ENCODE results near the gene PTPN20. TPM values are rescaled to one million over a fixed set of nuclear protein-coding genes. Genes with fewer than 3 reads are reported as not detected.
"Not testable (repeated sequence)": the region's sequence is repeated elsewhere in the genome, so short reads cannot be mapped to it uniquely, and the experiment has no call there.

PTPN20 gene
- total RNA-seq, 1 donor from 2014 or later: 14.3 TPM

- not testable (repeated sequence) for DNase-seq (ENCODE audit: missing footprints); ATAC-seq
Observed at GRCh38 chr10:46941091-46941490, 29.9 kb downstream of the PTPN20 start.

GRCh38 chr10:46948687-46949518 lies 37.7 kb downstream of the PTPN20 start:
- intact Hi-C loops (cut with DNase I); ATAC-seq; DNase-seq (ENCODE audit: missing footprints): not testable (repeated sequence)

More at GRCh38 chr10:46941091-46941490, 29.9 kb downstream of the PTPN20 start:
- intact Hi-C loops (cut with DNase I): not testable (repeated sequence)

GRCh38 chr10:46952540-46952939 lies 41.3 kb downstream of the PTPN20 start:
- ATAC-seq; DNase-seq (ENCODE audit: missing footprints); intact Hi-C loops (cut with DNase I): not testable (repeated sequence)

GRCh38 chr10:46960742-46961141 lies 49.5 kb downstream of the PTPN20 start:
- intact Hi-C loops (cut with DNase I); DNase-seq (ENCODE audit: missing footprints); ATAC-seq: not testable (repeated sequence)

- DNase-seq (ENCODE audit: missing footprints); ATAC-seq; intact Hi-C loops (cut with DNase I): not testable (repeated sequence)
Observed at GRCh38 chr10:46963356-46963755, 52.1 kb downstream of the PTPN20 start.

GRCh38 chr10:46967013-46967412 lies 55.8 kb downstream of the PTPN20 start:
- ATAC-seq; DNase-seq (ENCODE audit: missing footprints); intact Hi-C loops (cut with DNase I): not testable (repeated sequence)

- DNase-seq (ENCODE audit: missing footprints); intact Hi-C loops (cut with DNase I); ATAC-seq: not testable (repeated sequence)
Observed at GRCh38 chr10:46980223-46980622, 69.0 kb downstream of the PTPN20 start.

GRCh38 chr10:46987233-46987924 lies 76.2 kb downstream of the PTPN20 start:
- intact Hi-C loops (cut with DNase I); DNase-seq (ENCODE audit: missing footprints): not testable (repeated sequence)
- ATAC-seq: peak; percentile 95

- intact Hi-C loops (cut with DNase I): no loop called here
- DNase-seq (ENCODE audit: missing footprints) (no peak), ATAC-seq (peak; percentile 76)
Observed at GRCh38 chr10:46992803-46993561, 81.8 kb downstream of the PTPN20 start.

- no peak for ATAC-seq
- no peak for DNase-seq (ENCODE audit: missing footprints)
- intact Hi-C loops (cut with DNase I): no loop called here
Observed at GRCh38 chr10:46995234-46995633, 84.0 kb downstream of the PTPN20 start.

GRCh38 chr10:46998192-46998591 lies 87.0 kb downstream of the PTPN20 start:
- intact Hi-C loops (cut with DNase I): no loop called here
- no peak for DNase-seq (ENCODE audit: missing footprints)

GRCh38 chr10:46998595-46998994 lies 87.4 kb downstream of the PTPN20 start:
- DNase-seq (ENCODE audit: missing footprints) (no peak), ATAC-seq (no peak)
- intact Hi-C loops (cut with DNase I): no loop called here

More at GRCh38 chr10:46998192-46998591, 87.0 kb downstream of the PTPN20 start:
- ATAC-seq: no peak

- ATAC-seq: no peak
- no peak for DNase-seq (ENCODE audit: missing footprints)
- intact Hi-C loops (cut with DNase I): no loop called here
Observed at GRCh38 chr10:46999217-46999616, 88.0 kb downstream of the PTPN20 start.

GRCh38 chr10:47008769-47009168 lies 97.5 kb downstream of the PTPN20 start:
- intact Hi-C loops (cut with DNase I): no loop called here
- ATAC-seq: no peak
- DNase-seq (ENCODE audit: missing footprints): no peak

GRCh38 chr10:47009215-47009838 lies 98.1 kb downstream of the PTPN20 start:
- DNase-seq (ENCODE audit: missing footprints): no peak
- no peak for ATAC-seq
- intact Hi-C loops (cut with DNase I): no loop called here

- DNase-seq (ENCODE audit: missing footprints) (no peak), ATAC-seq (no peak)
- intact Hi-C loops (cut with DNase I): no loop called here
Observed at GRCh38 chr10:47010036-47010435, 98.8 kb downstream of the PTPN20 start.

- intact Hi-C loops (cut with DNase I): no loop called here
- DNase-seq (ENCODE audit: missing footprints): no peak
- ATAC-seq: no peak
Observed at GRCh38 chr10:47012214-47012613, 101.0 kb downstream of the PTPN20 start.

GRCh38 chr10:47013507-47014154 lies 102.4 kb downstream of the PTPN20 start:
- ATAC-seq (peak; percentile 26), DNase-seq (ENCODE audit: missing footprints) (no peak)
- intact Hi-C loops (cut with DNase I): no loop called here
